ENCODE results near the gene PKNOX1. TPM values are rescaled to one million over a fixed set of nuclear protein-coding genes. Genes with fewer than 3 reads are reported as not detected.

The PKNOX1 gene
- total RNA-seq, 1 experiment from 2014 or later: 43.4 TPM

DNA sequence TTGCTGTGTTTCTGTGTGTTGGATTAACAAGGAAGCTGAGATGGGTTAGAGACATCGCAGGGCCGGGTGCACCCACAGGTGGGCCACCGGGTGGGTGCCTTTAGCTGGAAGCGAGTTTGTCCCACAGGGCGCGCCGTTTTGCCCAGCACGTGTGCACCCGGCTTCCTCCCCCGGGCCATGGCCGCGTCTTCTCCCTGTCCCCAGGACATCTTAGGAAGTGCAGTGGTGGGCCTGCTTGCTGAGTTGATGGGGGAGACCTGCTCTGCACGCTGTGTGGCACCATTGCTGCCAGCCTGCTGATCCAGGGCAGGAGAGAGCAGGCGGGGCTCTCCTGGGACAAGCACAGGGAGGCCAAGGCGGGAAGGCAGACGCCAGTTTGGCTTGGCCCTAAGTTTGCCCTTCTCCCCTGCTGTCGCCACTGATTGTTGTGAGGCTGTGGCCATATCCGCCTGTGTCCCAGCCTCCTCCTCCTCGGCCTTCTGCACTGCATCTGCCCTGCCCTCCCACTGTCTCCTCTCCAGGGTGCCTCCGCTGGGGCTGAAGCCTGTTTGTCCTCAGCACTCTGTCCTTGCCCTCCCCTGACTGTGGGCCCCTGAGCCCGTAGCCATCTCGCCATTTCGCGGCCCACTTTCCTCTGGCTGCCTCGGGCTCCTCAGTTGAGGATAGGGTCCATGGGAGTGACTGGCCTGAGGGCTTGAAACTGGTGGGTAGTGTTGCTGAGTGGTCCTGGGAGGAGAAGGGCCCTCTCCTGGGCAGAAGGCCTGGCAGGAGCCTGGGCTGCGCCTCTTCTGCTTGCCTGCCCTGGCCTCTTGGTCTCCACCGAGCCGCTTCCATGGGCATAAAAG is 47.6 kb downstream of the PKNOX1 start:
- H2BK15ac ChIP-seq (ENCODE audit: low read depth, low read length): no peak overlapping the region
- peaks cover 13 to 85% (median 55%) of the 10 kb centered on the region in 3 experiments; a peak in 6 of 7 replicates for H3K36me3 Mint-ChIP-seq (ENCODE audit: insufficient read depth in 1 of 3, low read depth in 3 of 3)
- no peak overlapping the region for H2BK5ac ChIP-seq (ENCODE audit: insufficient read length, low read length)
- no peak overlapping the region for H3K23ac ChIP-seq (ENCODE audit: insufficient read length, low read depth, low read length)
- no peak overlapping the region for H3K56ac ChIP-seq (ENCODE audit: insufficient read length, low read depth, low read length)
- H2AFZ ChIP-seq (ENCODE audit: low read length): no peak overlapping the region
- no peaks in the 10 kb centered on the region; the same call in 1 of the 2 replicates for H3K4me1 ChIP-seq (ENCODE audit: insufficient read depth, low read length)
- no peaks in the 10 kb centered on the region for H4K20me1 ChIP-seq (ENCODE audit: control insufficient read depth, insufficient read depth, insufficient read length)
- H2BK20ac ChIP-seq (ENCODE audit: low read depth, low read length, poor library complexity, severe bottlenecking): no peak overlapping the region
- no peaks in the 10 kb centered on the region for H3K27me3 ChIP-seq (ENCODE audit: insufficient read depth, low read length)
- WGBS (ENCODE audit: extremely low coverage, insufficient read length, low lambda C conversion rate): no CpG with 5 or more reads among the region's 28 CpGs
- peaks cover 3 to 4% of the 10 kb centered on the region in 2 experiments for H3K4me1 Mint-ChIP-seq
- H3K23me2 ChIP-seq (ENCODE audit: insufficient read length, low read depth, low read length, poor library complexity, severe bottlenecking): no peaks in the 10 kb centered on the region
- H3K4me2 ChIP-seq (ENCODE audit: insufficient read depth, insufficient read length, low read length): no peak overlapping the region
- H3K4ac ChIP-seq (ENCODE audit: low read depth, low read length): no peak overlapping the region
- no peak for DNase-seq
- no peak overlapping the region for H3K14ac ChIP-seq (ENCODE audit: insufficient read depth, low read length)
- no peaks in the 10 kb centered on the region for H3K79me1 ChIP-seq (ENCODE audit: insufficient read depth, low read depth, low read length, poor library complexity, severe bottlenecking)
- H3K9me3 Mint-ChIP-seq: no peaks in the 10 kb centered on the region
- H3K9ac ChIP-seq (ENCODE audit: extremely low read depth, insufficient read length, low read length): no peak overlapping the region
- no peaks in the 10 kb centered on the region for H3K79me2 ChIP-seq (ENCODE audit: insufficient read depth, low read length)
- peak overlapping the region; percentile 38 to 74 (median 41); a peak in 5 of 7 replicates for H3K27ac Mint-ChIP-seq
- no peak overlapping the region; a peak in 1 of 5 replicates for H3K4me3 Mint-ChIP-seq
- H3K9me3 ChIP-seq (ENCODE audit: control insufficient read depth, low read depth, low read length): no peaks in the 10 kb centered on the region
- no peak overlapping the region for H3K27ac ChIP-seq (ENCODE audit: insufficient read length, low read depth, low read length)
- no peak overlapping the region for H3K18ac ChIP-seq (ENCODE audit: insufficient read length, low read depth, low read length)
- TF ChIP-seq, protein P1, sequence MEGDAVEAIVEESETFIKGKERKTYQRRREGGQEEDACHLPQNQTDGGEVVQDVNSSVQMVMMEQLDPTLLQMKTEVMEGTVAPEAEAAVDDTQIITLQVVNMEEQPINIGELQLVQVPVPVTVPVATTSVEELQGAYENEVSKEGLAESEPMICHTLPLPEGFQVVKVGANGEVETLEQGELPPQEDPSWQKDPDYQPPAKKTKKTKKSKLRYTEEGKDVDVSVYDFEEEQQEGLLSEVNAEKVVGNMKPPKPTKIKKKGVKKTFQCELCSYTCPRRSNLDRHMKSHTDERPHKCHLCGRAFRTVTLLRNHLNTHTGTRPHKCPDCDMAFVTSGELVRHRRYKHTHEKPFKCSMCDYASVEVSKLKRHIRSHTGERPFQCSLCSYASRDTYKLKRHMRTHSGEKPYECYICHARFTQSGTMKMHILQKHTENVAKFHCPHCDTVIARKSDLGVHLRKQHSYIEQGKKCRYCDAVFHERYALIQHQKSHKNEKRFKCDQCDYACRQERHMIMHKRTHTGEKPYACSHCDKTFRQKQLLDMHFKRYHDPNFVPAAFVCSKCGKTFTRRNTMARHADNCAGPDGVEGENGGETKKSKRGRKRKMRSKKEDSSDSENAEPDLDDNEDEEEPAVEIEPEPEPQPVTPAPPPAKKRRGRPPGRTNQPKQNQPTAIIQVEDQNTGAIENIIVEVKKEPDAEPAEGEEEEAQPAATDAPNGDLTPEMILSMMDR (conservative IDR thresholded peaks at IDR 0.05): no peak
- no peak overlapping the region for H2BK120ac ChIP-seq (ENCODE audit: low read depth, low read length, poor library complexity, severe bottlenecking)
- no peak overlapping the region for H2AK5ac ChIP-seq (ENCODE audit: insufficient read length, low read length)
- no peak overlapping the region for H3T11ph ChIP-seq (ENCODE audit: low read length)
- H3K27me3 Mint-ChIP-seq (ENCODE audit: low read depth): no peaks in the 10 kb centered on the region
- H4K5ac ChIP-seq (ENCODE audit: insufficient read length, low read depth, low read length): no peak overlapping the region
- H4K8ac ChIP-seq (replicated peaks; ENCODE audit: insufficient read length, low read depth, low read length): no peak overlapping the region
- no peak overlapping the region for H4K91ac ChIP-seq (ENCODE audit: insufficient read length, low read depth, low read length)
- no peak overlapping the region for H2BK12ac ChIP-seq (ENCODE audit: insufficient read length, low read depth, low read length)

Data from H9 (cell line).